ENCODE data around the gene SLC6A17. TPM values are rescaled to one million over a fixed set of nuclear protein-coding genes. Genes with fewer than 3 reads are reported as not detected.
A peak's percentile ranks its signal among the peaks of the same experiment; 100 is the strongest.

Gene SLC6A17
- total and polyA plus RNA-seq, 9 of the 15 experiments (the other 6 are each of a cell fraction or from before 2014, with no cell fraction given): not detected

DNA sequence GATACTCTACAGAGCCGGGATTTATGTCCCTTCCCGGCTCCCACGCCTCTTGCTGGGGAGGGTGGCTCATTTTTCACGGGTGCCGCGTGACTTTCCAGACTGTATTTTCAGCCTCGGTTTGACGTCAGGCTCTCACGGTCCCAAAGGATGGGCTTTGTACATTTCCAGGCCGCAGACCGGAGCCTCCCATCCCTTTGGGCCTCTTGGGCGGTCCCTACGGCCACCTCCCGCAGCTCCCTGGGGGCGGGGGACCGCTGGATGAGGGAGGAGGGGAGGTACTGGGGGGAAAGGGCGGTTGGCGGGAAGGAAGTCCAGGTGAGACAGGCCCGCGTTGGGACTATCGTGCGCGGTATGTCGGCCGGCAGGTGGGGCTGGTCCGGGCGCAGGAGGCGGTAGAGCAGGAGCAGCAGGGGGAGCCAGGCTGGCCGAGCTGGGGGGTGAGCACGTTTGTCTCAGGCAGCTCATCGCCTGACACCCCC is 20.1 kb upstream of the SLC6A17 start (continued):
- TF ChIP-seq, protein P1, sequence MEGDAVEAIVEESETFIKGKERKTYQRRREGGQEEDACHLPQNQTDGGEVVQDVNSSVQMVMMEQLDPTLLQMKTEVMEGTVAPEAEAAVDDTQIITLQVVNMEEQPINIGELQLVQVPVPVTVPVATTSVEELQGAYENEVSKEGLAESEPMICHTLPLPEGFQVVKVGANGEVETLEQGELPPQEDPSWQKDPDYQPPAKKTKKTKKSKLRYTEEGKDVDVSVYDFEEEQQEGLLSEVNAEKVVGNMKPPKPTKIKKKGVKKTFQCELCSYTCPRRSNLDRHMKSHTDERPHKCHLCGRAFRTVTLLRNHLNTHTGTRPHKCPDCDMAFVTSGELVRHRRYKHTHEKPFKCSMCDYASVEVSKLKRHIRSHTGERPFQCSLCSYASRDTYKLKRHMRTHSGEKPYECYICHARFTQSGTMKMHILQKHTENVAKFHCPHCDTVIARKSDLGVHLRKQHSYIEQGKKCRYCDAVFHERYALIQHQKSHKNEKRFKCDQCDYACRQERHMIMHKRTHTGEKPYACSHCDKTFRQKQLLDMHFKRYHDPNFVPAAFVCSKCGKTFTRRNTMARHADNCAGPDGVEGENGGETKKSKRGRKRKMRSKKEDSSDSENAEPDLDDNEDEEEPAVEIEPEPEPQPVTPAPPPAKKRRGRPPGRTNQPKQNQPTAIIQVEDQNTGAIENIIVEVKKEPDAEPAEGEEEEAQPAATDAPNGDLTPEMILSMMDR (IDR thresholded peaks at IDR 0.05 in 2 of 3, conservative IDR thresholded peaks at IDR 0.05 in 1 of 3; ENCODE audit: insufficient read depth in 2 of 3, low read depth in 1 of 3, low read length in 3 of 3): peak in 2 of 3 experiments; percentile 45 to 94; a peak in 4 of 6 replicates
- TF ChIP-seq, protein P2, sequence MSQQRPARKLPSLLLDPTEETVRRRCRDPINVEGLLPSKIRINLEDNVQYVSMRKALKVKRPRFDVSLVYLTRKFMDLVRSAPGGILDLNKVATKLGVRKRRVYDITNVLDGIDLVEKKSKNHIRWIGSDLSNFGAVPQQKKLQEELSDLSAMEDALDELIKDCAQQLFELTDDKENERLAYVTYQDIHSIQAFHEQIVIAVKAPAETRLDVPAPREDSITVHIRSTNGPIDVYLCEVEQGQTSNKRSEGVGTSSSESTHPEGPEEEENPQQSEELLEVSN (IDR thresholded peaks at IDR 0.05; ENCODE audit: borderline replicate concordance in 1 of 2, extremely low read depth in 1 of 2, insufficient read depth in 1 of 2, insufficient read length in 1 of 2, low read depth in 1 of 2, low read length in 1 of 2, poor library complexity in 1 of 2, severe bottlenecking in 1 of 2): peak in 1 of 2 experiments; percentile 62
- TF ChIP-seq ZNF57 (CRISPR knock-in tag; IDR thresholded peaks at IDR 0.05) (no peak), CEBPG (CRISPR knock-in tag; IDR thresholded peaks at IDR 0.05) (no peak), CEBPG (tag; conservative IDR thresholded peaks at IDR 0.05 in 1 of 2, IDR thresholded peaks at IDR 0.05 in 1 of 2) (no peak), MTA3 (IDR thresholded peaks at IDR 0.05; ENCODE audit: borderline replicate concordance) (no peak)
- TF ChIP-seq, protein P3, sequence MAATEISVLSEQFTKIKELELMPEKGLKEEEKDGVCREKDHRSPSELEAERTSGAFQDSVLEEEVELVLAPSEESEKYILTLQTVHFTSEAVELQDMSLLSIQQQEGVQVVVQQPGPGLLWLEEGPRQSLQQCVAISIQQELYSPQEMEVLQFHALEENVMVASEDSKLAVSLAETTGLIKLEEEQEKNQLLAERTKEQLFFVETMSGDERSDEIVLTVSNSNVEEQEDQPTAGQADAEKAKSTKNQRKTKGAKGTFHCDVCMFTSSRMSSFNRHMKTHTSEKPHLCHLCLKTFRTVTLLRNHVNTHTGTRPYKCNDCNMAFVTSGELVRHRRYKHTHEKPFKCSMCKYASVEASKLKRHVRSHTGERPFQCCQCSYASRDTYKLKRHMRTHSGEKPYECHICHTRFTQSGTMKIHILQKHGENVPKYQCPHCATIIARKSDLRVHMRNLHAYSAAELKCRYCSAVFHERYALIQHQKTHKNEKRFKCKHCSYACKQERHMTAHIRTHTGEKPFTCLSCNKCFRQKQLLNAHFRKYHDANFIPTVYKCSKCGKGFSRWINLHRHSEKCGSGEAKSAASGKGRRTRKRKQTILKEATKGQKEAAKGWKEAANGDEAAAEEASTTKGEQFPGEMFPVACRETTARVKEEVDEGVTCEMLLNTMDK (IDR thresholded peaks at IDR 0.05; ENCODE audit: borderline replicate concordance, insufficient read depth, low read depth, low read length, poor library complexity, severe bottlenecking): peak; percentile 53
- TF ChIP-seq, protein P4, sequence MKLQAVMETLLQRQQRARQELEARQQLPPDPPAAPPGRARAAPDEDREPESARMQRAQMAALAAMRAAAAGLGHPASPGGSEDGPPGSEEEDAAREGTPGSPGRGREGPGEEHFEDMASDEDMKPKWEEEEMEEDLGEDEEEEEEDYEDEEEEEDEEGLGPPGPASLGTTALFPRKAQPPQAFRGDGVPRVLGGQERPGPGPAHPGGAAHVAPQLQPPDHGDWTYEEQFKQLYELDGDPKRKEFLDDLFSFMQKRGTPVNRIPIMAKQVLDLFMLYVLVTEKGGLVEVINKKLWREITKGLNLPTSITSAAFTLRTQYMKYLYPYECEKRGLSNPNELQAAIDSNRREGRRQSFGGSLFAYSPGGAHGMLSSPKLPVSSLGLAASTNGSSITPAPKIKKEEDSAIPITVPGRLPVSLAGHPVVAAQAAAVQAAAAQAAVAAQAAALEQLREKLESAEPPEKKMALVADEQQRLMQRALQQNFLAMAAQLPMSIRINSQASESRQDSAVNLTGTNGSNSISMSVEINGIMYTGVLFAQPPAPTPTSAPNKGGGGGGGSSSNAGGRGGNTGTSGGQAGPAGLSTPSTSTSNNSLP (IDR thresholded peaks at IDR 0.05; ENCODE audit: borderline replicate concordance, low read depth, low read length): no peak
- TF ChIP-seq, protein P5, sequence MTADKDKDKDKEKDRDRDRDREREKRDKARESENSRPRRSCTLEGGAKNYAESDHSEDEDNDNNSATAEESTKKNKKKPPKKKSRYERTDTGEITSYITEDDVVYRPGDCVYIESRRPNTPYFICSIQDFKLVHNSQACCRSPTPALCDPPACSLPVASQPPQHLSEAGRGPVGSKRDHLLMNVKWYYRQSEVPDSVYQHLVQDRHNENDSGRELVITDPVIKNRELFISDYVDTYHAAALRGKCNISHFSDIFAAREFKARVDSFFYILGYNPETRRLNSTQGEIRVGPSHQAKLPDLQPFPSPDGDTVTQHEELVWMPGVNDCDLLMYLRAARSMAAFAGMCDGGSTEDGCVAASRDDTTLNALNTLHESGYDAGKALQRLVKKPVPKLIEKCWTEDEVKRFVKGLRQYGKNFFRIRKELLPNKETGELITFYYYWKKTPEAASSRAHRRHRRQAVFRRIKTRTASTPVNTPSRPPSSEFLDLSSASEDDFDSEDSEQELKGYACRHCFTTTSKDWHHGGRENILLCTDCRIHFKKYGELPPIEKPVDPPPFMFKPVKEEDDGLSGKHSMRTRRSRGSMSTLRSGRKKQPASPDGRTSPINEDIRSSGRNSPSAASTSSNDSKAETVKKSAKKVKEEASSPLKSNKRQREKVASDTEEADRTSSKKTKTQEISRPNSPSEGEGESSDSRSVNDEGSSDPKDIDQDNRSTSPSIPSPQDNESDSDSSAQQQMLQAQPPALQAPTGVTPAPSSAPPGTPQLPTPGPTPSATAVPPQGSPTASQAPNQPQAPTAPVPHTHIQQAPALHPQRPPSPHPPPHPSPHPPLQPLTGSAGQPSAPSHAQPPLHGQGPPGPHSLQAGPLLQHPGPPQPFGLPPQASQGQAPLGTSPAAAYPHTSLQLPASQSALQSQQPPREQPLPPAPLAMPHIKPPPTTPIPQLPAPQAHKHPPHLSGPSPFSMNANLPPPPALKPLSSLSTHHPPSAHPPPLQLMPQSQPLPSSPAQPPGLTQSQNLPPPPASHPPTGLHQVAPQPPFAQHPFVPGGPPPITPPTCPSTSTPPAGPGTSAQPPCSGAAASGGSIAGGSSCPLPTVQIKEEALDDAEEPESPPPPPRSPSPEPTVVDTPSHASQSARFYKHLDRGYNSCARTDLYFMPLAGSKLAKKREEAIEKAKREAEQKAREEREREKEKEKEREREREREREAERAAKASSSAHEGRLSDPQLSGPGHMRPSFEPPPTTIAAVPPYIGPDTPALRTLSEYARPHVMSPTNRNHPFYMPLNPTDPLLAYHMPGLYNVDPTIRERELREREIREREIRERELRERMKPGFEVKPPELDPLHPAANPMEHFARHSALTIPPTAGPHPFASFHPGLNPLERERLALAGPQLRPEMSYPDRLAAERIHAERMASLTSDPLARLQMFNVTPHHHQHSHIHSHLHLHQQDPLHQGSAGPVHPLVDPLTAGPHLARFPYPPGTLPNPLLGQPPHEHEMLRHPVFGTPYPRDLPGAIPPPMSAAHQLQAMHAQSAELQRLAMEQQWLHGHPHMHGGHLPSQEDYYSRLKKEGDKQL (CRISPR knock-in tag; IDR thresholded peaks at IDR 0.05; ENCODE audit: borderline replicate concordance): no peak
- TF ChIP-seq, protein P6, sequence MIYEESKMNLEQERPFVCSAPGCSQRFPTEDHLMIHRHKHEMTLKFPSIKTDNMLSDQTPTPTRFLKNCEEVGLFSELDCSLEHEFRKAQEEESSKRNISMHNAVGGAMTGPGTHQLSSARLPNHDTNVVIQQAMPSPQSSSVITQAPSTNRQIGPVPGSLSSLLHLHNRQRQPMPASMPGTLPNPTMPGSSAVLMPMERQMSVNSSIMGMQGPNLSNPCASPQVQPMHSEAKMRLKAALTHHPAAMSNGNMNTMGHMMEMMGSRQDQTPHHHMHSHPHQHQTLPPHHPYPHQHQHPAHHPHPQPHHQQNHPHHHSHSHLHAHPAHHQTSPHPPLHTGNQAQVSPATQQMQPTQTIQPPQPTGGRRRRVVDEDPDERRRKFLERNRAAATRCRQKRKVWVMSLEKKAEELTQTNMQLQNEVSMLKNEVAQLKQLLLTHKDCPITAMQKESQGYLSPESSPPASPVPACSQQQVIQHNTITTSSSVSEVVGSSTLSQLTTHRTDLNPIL (CRISPR knock-in tag; IDR thresholded peaks at IDR 0.05): no peak

Data from K562 (cell line).